Measurements from ENCODE around the gene NUDT16.

DNA sequence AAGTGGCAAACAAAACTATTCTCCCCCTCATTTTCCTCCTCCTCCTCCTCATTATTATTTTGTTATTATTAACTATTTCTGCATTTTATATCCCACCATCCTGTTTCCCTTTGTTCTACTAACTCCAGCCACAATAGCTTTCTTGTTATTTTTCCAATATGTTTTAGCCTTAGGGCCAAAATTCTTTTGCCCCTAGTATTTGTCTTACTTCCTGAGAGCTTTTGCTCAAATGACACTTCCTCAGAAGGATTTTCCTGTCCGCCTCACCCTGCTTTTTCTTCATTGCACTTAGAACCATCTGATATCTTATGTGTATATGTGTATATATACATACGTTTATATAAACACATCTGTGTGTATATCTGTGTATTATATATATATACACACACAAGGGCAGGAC, 32.7 kb upstream of the NUDT16 start:
- TF ChIP-seq EZH2 (IDR thresholded peaks at IDR 0.05; ENCODE audit: borderline replicate concordance, low read depth, low read length, severe bottlenecking) (no peak), POLR2AphosphoS5 (IDR thresholded peaks at IDR 0.05; ENCODE audit: insufficient read depth, low read depth, low read length) (no peak), POLR2A (IDR thresholded peaks at IDR 0.05; ENCODE audit: low read depth, low read length) (no peak), JUN (IDR thresholded peaks at IDR 0.05; ENCODE audit: borderline replicate concordance, insufficient read depth, insufficient read length, low read depth) (no peak), GATA2 (IDR thresholded peaks at IDR 0.05; ENCODE audit: insufficient read depth, insufficient read length, low read depth, low read length) (no peak), MYC (IDR thresholded peaks at IDR 0.05; ENCODE audit: low read depth, low read length) (no peak)
- TF ChIP-seq, protein P1, sequence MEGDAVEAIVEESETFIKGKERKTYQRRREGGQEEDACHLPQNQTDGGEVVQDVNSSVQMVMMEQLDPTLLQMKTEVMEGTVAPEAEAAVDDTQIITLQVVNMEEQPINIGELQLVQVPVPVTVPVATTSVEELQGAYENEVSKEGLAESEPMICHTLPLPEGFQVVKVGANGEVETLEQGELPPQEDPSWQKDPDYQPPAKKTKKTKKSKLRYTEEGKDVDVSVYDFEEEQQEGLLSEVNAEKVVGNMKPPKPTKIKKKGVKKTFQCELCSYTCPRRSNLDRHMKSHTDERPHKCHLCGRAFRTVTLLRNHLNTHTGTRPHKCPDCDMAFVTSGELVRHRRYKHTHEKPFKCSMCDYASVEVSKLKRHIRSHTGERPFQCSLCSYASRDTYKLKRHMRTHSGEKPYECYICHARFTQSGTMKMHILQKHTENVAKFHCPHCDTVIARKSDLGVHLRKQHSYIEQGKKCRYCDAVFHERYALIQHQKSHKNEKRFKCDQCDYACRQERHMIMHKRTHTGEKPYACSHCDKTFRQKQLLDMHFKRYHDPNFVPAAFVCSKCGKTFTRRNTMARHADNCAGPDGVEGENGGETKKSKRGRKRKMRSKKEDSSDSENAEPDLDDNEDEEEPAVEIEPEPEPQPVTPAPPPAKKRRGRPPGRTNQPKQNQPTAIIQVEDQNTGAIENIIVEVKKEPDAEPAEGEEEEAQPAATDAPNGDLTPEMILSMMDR (IDR thresholded peaks at IDR 0.05; ENCODE audit: extremely low read depth in 1 of 2, insufficient read depth in 1 of 2, low read depth in 1 of 2, low read length in 2 of 2): no peak
- TF ChIP-seq, protein P2, sequence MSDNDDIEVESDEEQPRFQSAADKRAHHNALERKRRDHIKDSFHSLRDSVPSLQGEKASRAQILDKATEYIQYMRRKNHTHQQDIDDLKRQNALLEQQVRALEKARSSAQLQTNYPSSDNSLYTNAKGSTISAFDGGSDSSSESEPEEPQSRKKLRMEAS (IDR thresholded peaks at IDR 0.05; ENCODE audit: insufficient read depth, insufficient read length): no peak
